Ureter (tissue), 1 donor: ENCODE data around the gene LMX1A. TPM values are rescaled to one million over a fixed set of nuclear protein-coding genes. Genes with fewer than 3 reads are reported as not detected.

ENCODE experiments used
- DNase-seq: peaks from one replicate; pipeline ENCODE4 v3.0.0-alpha.2; 2020; ENCODE audit warnings: low spot score
- total RNA-seq: library from RNA; stranded (reverse); gene quantifications from one replicate; pipeline ENCODE4 v1.2.4, GENCODE V29; 2023
- donor health status: DM: yes; HTN: yes; CAD: no.

Gene LMX1A
- total RNA-seq, 1 donor from 2014 or later = not detected

- DNase-seq = no peak
These were observed 133.9 kb downstream of the LMX1A start for GRCh38 chr1:165222580-165222979.

DNA sequence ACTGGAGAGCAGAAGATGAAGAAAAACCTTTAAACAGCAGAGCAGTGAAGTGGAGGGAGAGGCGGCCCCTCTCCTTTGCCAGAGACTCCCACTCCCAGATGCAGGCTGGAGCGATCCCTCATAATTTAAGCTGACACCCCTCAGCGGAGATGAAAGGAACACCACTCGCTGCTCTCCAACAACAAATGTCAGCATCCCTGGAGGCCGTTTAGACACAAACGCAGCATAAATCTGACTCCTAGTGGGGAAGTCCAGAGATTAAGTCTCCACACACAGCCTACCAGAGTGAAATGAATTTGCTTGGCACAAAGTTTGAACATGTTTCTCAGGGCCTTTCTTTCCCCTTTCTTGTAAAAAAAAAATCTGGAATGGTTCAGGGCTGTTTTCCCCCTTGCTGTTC, 137.8 kb downstream of the LMX1A start:
- no peak for DNase-seq

GRCh38 chr1:165217958-165218357, 138.6 kb downstream of the LMX1A start:
- no peak for DNase-seq

DNA sequence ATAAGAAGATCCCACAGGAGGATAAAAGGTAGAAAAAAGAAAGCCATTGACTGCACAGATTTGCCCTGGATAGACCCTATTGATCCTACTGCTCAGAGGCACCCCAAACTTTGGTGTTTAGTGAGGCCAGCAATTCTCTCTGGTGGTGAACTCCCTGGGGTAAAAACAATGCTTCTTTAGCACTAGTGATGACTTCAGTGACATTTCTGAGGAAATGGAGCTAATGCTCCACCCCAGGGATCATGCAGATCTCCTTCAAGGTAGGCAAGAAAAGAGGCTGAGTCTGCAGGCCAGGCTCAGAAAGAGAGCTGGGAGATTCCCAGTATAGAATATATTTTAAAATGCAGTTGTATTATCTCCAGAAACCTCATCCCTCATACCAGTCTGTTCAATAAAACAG, 140.3 kb downstream of the LMX1A start:
- no peak for DNase-seq

DNA sequence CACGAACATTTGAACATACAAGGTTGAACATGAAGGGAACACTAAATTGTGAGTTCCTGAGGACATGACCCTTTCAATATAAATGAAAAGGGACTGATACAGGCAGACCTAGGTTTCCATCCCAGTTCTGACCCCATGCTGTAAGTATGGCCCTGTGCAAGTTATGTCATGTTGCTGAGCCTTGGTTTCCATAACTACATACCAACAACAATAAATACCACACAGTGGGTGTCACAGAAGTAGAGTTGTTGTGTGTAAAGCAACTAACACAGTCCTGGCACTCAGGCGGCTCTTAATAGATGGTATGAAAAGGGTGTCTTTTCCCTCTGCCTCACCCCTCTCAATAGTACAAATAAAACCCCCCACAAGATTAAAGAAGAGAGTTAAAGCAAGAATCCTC, 140.8 kb downstream of the LMX1A start:
- no peak for DNase-seq

DNA sequence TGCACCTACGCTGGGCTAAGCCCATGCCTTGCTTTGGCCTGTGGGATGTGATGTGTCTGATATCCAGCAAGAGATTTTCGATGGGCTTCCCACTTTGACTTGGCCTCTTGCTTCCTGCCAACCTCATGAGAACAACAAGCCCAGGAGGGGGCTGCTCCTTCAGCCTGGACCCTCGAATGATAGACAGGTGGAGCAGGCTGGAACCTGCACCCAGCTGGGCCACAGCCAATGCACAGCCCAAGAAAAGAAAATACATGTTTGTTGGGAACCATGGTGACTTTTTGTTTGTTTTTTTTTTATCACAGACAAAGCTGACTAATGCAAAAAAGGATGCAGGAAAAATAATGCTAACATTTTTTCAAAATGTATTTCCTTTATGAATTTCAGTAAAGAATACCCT, 144.3 kb downstream of the LMX1A start:
- no peak for DNase-seq

DNA sequence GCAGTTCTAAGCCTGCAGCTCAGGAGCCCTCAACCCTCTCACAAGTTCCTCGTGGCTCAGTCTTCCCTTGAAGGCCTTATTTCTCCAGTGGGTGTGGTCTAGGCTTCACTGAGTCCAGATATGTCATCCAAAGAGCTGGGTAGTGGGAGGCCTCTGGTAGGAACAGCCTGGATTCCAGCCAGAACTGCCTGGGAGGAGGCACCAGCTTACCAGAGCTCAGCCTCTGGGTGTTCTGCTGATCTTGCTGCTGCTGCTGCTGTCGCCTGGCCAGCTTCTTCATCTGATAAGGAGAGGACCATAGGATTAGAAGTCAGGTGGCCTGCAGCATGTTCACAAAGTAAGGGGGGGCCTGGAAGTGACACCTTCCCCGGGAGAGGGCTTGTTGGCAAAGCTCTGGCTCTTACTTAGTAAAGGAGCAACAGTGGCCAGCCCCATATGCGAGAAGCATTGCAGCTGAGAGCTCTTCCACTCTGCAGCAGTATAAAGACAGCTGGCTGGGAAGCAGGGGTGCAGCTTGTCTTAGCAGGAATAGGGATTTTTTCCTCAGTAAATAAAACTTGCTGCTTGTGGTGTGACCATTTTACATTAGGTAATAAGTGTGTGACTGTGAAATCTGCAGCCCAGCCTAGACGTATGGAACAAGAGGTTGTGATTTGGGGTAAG, 148.5 kb downstream of the LMX1A start:
- DNase-seq = no peak

DNA sequence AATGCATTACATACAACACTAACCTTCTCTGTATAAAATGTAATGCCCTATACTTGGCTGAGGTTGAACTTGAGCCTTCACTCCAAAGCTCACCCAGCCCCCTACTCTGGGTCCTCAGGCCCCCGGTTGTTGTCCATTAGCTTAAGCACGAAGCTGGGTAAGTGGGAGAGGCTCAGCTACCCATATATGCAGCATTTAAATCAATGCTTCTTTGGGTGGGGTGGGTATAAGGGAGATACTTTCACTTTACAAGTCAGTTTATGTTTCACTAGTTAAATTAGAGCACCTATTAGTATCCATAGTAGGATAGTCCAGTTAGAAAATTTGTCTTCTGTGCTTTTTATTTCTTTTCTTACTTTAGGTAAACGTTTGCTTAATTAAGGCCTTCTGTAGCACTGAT, 151.4 kb downstream of the LMX1A start:
- DNase-seq = no peak

- DNase-seq = no peak
These were observed 152.0 kb downstream of the LMX1A start for GRCh38 chr1:165204548-165204947.

DNA sequence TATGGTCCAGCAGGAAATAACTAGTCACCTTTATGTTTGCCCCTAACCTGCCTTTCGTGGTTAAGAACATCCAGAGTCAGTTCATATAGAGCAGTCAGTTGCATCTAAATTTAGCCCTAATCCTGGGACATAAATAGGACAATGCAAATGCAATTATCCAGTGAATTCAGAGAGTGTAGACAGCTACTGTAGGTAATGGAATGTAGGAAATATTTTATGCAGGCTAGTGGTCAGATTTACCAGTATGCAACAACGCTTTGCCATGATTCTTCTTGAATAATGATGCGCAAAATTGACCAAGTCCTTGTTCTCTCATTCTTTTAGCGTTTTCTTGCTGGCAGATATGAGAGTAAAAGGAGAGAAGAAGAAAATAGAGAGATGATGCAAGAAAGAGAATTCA, 165.4 kb downstream of the LMX1A start:
- no peak for DNase-seq

DNA sequence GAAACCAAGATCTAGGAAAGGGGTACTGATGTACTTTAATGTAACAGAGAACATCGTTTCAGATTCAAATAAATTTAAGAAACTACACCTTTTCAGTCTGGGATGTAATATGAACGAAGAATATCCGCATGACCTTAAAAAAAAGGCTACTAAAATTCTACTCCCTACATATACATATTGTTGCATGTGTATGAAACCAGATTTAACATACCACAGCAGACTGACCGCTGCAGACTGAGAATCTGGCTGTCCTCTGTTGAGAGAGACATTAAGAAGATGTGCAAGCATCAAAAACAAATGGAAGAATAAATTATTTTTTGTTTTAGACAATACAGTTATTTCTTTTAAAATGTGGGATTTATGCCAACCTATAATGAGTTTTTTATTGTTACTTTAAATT, 166.6 kb downstream of the LMX1A start:
- DNase-seq = no peak

- DNase-seq = no peak
These were observed 167.5 kb downstream of the LMX1A start for GRCh38 chr1:165189011-165189410.

DNA sequence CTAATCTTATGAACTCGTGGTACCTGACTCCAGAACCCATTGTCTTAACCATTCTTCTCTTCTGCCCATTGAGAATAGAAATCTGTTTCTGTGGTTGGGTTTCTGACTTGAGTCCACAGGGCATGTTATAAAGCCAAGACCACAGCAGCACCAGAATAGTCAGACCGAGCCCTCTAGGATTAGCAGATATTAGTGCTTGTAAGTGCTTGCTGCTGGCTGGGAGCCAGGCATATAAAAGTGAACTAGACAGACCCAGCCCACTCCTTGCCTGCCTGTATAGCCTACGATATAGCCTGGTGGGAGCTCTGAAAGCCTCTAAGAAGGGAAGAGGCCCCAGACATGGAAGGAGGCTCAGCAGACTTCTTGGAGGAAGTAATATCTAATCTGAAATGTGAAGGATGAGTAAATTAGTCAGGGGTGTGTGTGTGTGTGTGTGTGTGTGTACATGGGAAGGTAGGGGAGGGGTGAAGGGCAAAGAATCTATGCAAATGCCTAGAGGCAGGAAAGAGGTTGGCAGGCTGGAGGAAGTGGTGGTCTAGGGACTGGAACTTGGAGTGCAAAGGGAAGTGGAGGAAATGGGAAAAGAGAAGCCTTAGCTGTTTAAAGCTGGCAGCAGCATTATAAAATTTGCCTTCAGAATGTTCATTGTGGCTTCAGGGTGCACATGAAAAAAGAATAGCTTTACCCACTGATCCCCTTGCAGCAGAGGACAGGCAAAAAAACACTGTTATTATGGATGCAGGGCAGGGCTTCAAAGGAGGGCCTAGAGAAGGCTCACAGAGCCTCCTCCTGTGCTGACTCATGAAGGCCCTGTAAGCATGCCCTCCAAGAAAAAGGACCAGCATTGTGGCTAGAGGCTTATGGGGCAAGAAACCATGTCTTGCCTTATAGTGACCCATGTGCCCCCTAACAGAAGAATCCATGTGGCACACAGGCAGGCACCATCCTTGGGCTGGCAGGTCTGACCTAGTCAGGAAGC, 169.2 kb downstream of the LMX1A start:
- no peak for DNase-seq

GRCh38 chr1:165185161-165185889, 171.2 kb downstream of the LMX1A start:
- no peak for DNase-seq

DNA sequence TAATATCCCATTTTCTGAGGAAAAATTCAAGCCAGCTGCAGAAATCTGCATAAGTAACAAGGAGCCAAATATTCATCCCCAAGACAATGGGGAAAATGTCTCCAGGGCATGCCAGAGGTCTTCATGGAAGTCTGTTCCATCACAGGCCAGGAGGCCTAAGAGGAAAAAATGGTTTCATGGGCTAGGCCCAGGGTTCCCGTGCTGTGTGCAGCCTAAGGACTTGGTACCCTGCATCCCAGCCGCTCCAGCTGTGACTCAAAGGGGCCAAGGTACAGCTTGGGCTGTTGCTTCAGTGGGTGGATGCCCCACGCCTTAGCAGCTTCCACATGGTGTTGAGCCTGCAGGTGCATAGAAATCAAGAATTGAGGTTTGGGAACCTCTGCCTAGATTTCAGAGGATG, 173.5 kb downstream of the LMX1A start:
- DNase-seq = no peak

- DNase-seq = no peak
These were observed 177.2 kb downstream of the LMX1A start for GRCh38 chr1:165179306-165179705.

GRCh38 chr1:165174491-165174890, 182.0 kb downstream of the LMX1A start:
- no peak for DNase-seq

DNA sequence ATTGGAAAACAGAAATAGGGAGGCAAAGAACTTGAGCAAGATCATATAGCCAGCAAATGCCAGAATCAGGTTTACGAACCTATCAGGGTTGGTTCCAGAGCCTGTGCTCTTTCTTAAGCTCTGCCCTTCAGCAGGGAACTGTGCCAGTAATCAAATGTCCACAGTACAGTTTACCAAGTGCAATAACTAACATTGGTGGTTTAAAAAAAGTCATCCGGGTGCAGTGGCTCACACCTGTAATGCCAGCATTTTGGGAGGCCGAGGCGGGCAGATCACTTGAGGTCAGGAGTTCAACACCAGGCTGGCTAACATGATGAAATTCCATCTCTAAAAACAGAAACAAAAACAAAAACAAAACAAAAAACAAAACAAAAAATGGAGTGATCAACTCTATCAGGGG, 182.7 kb downstream of the LMX1A start:
- no peak for DNase-seq

GRCh38 chr1:165173409-165173808, 183.1 kb downstream of the LMX1A start:
- DNase-seq = no peak

- DNase-seq = no peak
These were observed 183.8 kb downstream of the LMX1A start for GRCh38 chr1:165172666-165173065.

- no peak for DNase-seq
These were observed 186.8 kb downstream of the LMX1A start for GRCh38 chr1:165169729-165170128.

- no peak for DNase-seq
These were observed 187.5 kb downstream of the LMX1A start for GRCh38 chr1:165169028-165169427.
